HG03565 (cell line): ENCODE results near the gene MCC.

Experiments used
- ATAC-seq: cut with Tn5 transposase; IDR thresholded peaks from one replicate; pipeline ENCODE4 v1.9.1; 2021; ENCODE audit warnings: mild to moderate bottlenecking, moderate library complexity; ENCODE audit not compliant: unreplicated experiment

Gene MCC

DNA sequence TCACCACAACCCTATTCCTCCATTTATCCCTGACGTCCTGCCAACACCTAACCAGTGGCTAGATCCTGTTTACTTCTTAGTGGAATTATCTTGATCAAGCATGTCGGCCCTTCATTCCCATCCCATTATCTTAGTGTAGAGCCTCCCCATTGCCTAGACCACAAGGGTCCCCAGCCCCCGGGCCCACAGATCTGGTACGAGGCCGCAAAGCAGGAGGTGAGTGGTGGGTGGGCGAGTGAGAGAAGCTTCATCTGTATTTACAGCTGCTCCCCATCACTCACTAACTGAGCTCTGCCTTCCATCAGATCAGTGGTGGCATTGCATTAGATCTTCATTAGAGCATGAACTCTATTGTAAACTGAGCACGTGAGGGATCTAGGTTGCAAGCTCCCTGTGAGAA is 236.2 kb downstream of the MCC start:
- no peak for ATAC-seq

DNA sequence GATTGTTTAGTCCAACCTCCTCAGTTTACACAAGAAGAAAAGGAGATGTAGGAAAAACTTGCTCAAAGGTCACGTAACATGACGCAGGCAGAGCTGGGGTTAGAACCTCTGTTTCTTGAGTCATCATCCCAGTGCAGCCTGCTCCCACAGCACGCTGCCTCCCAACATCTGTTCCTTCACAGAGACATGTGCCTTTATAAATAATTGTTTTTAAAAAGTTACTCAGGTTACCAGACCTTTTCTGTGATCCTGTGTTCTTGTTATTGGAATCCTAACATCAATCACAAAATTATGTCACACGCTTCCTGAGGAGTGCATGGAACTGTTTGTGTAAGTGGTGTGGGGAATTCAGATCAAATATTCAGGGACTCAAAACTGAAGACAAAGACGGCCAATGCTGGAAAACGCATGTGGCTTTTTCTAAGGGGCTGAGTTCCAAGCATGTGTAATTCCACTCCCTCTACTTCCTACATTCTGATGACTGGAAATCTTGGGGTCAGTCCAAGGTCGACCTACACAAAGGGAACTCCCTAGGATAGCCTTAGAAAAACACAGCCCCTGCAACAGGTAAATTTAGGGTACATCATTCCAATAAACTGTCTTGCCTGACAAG is 237.8 kb downstream of the MCC start:
- ATAC-seq: no peak

DNA sequence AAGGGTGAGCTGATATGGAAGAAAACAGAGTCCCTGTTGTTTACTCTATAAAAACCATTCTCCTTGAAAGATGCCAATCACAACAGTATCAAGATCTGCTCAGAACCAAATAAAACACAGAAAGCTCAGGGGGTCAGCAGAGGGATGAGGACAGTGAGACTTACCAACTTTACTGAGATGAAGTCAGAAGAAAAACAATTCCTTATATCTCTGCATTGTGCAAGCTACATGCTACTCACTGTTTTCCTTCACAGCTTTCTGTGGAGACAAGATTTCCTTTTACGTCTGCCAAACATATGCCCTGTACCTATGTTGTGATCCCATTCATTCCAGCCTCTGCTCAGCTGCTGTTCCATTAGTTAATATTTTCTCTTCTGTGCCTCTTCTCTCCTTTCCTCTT is 239.0 kb downstream of the MCC start:
- ATAC-seq: no peak

DNA sequence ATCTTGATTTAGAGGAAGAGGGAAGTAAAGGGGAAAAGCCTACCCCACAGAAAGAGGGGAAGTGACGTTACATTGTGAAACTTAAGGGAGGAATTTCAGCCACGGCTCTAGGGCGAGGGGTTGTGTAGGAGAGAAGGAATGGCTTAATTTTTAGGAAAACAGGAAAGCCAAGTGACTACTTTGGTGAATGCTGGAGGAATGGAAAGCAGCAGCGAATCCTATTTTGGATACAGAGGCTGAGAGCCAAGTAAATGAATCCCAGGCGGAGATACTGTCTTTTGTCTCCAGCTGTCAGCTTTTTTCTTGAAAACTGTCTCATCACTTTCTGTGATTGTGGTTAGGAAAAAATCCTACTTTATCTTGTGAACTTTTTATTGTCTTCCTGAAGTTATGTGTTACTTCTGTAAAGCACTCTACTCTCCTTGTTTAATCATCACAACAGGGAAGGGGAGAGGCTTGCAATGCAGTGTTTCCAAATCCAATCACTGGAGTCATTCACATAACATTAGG is 241.8 kb downstream of the MCC start:
- ATAC-seq: no peak

DNA sequence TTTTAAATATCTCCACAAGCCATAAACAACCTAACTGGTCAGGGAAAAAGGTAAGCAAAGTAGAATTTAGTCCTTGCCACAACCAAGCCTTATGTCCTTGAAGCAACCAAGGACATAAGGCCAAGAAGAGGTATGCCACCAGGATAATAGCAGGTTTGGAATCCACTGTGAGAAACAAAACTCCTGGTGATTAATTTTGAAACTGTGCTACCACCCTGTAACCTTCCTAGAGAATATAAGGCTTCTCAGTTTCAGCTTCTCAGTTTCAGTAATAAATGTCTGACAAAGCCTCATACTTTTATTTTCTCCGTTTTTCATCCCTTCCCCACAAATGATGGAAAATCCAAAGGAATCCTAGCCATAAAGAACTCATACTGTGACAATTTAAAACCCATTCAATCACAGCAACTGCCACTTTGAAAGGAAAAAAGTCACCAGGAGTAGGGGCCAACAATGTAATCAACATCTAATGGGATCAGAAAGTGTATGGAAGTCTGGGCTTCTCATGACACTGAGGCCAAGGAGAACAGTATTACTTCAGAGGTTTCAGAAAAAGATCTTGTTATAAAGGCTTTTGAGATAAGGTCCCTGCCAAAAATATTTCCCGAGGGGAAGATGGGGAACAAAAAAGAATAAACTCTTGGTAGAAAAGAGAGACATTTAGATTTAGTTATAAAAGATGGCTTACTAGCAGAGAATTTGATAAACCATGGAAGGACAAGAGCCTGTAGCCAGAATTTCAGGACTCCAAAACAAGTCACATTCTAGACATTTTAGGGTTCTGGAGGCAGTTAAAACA is 242.6 kb downstream of the MCC start:
- ATAC-seq: no peak

DNA sequence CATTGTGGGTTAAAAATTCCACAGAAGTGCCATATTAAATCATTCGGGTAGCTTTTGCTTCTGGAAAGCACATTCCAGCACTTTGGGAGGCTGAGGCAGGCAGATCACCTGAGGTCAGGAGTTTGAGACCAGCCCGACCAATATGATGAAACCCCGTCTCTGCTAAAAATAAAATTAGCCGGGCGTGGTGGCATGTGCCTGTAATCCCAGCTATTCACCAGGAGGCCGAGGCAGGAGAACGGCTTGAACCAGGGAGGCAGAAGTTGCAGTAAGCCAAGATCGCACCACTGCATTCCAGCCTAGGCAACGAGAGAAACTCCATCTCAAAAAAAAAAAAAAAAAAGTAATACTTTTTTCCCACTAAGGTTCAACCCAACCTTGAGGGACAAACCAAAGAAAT is 243.3 kb downstream of the MCC start:
- no peak for ATAC-seq

DNA sequence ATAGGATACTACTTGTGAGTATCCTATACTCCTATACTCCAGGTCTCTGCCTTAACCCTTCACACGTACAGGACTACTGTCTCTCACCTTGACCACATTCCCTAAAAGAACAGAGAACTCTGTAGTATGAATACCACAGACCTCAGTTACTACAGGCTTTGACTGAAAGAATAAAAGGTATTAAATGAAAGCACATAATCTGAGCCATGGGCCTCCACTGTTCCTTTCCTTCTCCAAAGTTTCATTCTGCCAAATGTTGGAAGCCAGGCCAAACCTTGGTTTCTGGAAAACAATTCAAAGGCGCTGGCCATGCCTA is 244.9 kb downstream of the MCC start:
- ATAC-seq: no peak

DNA sequence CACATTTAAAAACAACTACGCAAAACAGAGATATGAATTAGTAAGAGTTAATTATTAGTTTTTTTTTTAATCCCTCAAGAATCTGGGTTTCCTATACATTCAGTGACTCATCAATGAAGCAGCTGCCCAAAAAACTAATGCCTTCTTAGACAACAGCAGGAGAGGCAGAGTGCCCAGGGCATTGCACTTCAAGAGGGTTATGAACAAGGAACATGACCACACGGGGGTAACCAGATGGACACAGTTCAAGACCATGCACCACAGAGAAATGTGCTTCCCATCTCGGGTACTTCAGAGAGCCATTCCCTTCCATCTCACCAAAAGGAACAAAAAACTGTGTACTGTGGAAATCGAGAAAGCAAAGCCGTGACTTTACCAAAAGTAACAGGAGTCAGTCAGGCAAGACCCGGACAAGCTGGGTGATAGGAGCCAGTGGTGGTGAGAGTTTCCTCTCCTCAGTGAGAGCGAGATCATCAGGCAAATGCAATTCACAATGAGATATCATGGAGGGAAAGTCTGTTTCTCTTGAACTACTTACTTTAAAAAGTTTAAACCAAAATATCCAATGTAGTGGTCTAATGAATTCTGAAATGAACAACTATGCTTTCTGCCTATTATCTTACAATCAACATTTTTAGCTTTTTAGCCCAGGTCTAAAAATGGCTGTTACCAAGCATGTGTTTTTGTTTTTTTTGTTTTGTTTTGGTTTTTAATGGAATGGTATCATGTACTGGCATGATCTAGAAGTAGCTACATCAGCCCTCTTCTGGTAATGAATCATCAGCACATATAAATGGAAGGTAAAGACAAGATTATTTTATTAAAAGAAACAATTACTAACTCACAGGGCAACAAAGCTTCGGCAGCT is 245.5 kb downstream of the MCC start:
- no peak for ATAC-seq

DNA sequence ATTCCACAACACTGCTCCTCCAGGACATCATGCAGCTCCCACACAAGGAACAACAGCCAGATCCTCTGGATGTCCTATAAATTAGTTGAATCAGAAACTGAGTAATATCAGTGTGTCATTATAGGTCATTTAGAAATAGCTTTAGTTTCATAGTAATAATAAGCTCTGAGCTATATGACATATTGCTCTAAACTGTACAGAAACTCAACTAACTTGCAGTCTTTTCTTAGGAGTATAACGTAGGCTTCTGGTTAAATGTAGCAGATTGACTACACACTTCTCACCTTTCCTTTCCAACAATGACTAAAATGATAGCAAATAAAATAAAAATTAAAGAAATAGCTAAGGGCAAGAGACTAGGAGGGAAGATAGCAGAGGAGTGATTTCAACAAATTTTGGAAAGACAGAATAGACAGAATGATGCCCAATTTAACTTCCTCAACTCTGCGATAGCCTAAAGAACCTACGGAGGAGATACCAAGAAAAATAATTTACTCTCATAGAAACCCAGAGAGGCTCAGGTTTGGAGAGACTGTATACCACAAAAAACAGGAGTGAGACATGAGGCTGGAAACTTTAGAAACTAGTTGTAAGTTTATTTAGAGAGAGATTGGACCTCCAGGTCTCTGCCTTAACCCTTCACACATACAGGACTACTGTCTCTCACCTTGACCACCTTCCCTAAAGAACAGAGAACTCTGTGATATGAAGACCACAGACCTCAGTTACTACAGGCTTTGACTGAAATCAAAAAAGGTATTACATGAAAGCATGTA is 247.1 kb downstream of the MCC start:
- ATAC-seq: no peak

DNA sequence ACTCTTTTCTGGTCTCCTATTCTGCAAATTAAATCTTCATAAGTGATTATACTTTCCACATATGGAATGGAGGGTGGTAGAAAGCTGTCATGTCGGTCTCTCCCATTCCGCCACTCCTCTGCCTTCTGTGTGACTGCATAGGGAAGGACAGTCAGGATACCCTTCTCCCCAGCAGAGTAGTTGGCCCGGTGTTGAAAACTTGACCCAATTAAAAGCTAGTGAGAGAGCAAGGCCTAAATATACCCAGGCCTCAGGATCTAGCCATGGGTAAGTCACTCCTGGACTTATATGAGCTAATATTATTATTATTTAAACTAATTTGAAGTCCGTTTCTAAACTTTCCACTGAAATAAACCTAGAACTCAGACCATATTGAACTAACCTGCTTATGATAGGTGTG is 248.2 kb downstream of the MCC start:
- no peak for ATAC-seq

DNA sequence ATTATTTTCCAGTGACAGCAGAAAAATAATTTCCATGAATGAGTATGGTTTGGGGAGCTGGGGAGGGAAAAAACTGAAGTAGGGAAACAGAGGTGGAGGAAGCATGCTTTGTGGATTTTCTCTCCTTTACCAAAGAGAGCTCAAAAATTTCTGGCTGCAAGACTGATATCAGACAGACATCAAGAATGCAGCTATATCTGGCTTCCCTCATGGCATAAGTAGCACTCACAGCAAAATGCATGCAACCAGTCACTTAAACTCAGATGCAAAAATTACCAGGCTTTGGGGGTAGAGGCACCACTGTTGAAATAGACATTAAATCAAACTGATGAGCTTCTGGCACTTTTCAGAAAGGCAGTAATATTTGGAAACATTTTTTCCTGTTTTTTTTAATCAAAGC is 250.4 kb downstream of the MCC start:
- ATAC-seq: no peak

DNA sequence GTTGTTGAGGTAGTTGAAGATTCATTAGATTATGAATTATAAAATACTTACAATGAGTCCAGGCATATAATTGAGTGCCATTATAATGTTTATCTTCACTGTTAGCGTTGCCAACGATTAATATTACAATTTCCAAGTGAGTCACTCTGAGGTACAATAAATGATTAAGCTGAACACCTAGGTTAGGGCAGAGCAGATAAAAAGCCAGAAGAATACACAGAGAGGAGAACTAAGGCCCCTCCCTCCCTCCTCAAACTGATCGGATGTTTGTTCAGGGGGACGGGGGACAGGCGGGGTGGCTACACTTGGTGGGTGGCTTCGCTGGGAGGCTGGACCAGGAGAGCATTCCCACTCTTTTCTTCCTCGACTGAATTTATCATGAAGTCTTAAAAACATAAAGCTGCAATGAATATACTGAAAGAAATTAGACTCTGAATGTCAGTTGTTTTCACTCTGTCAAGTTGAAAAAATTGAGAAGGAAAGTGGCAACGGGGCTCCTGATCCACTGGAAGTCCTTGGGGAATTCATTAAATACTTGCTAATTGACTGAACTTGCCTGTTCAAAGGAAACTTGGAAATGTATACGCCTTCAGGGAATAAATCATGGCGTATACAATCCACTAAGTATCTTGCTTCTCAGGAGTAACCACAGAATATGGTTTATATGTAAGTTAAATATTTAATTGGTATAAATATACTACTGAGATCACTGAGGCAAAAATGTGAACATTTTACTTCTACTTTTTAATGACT is 251.5 kb downstream of the MCC start:
- no peak for ATAC-seq

DNA sequence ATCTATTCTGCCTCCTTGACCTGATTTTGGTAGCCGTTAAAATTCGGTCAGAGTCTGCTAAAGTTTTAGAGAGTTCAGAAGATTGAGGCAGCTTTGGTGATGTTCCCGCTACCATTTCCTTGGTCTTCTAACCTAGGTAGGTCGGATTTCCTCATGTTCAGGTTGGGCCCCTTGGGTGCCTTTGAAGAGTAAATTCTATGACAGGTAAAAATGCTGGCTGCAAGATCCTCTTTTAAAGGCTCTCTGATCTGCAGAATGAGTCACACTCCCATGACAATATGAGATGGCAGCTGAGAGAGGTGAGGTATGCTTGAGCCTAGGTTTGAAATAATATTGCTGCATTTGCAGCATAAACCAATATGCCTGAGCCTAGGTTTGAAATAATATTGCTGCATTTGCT is 252.4 kb downstream of the MCC start:
- no peak for ATAC-seq

DNA sequence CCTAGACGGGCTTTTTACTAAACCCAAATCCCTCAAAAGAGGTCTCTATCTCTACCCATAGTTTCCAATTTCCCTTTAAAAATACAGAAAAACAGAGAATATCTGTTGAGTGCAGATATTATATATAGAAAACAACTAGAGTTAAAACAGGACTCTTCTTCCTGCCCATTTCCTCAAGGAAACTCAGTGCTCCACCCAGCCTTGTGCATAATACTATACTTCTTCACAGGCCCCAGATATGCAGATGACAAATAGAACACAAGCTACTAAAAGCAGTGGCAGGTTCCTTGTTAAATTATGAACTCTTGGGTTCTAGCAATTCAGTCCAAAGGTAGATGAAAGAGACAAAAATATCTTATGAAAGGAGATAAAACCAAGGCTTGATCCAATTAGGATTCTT is 253.7 kb downstream of the MCC start:
- no peak for ATAC-seq

DNA sequence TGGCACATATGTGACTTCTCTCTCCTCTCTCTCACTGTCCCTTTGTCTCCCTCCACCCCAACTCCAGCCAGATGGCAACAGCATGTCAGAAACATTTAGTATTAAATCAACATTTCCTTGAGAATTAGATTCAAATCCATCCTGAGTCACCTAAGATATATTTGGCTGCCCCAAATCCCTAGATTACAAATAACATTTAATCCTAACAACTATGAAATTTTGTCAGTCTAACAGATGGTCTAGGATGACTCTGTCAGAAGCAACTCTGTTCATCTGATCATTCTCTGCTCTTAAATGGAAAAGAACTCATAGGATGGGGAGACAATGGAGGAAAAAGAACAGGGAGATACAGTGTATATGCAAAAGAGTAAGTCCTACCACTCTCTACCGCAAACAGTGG is 254.6 kb downstream of the MCC start:
- no peak for ATAC-seq

DNA sequence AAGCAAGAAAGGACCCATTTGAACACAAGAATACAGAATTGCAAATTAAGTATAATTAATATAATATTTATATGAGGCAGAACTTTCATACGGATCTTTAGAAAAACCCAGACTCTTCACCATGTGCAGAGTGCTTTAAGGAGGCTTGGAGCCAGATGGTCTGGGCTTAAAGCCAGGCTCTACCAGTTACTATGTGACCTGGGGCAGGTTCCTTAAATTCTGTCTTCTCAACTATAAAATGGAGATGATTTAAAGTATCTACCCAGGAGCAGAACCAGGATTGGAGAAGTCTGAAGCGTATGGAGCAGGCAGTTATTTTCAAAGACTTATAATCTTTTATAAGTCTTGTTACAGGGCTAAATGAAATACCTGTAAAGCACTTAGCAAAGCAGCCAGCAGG is 255.6 kb downstream of the MCC start:
- no peak for ATAC-seq

DNA sequence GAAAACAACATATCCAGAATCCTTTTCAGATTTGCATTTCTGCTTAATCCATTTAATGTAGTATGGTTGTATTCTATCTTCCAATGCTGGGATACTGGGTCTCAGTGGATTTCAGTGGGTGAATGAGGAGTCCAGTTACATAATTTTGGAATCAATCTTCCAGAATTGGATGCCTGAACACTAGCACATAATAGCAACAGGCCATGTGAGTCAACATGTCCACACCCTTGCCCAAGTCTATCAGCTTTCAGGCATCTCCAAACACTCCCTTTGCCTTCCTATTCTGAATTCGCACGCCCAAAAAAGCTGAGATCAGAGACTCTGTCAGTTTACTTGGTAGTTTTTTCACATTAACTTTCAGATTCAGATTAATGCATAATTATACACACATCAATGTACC is 256.0 kb downstream of the MCC start:
- ATAC-seq: no peak

DNA sequence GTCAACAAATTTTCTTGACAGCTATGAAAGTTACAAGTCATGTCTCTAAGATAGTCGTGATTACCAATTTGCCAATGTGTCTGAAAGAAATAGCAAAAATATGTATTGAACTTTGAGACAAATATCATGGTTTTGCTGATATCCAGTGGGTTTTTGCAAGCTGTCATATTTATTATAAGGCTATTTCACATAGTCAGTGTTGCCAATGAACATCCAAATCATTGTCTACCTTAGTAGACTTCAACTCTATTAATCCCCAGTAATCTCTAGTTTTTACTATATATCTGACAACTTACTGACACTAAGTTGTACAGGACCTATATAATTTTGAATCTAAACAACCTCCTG is 256.6 kb downstream of the MCC start:
- no peak for ATAC-seq

DNA sequence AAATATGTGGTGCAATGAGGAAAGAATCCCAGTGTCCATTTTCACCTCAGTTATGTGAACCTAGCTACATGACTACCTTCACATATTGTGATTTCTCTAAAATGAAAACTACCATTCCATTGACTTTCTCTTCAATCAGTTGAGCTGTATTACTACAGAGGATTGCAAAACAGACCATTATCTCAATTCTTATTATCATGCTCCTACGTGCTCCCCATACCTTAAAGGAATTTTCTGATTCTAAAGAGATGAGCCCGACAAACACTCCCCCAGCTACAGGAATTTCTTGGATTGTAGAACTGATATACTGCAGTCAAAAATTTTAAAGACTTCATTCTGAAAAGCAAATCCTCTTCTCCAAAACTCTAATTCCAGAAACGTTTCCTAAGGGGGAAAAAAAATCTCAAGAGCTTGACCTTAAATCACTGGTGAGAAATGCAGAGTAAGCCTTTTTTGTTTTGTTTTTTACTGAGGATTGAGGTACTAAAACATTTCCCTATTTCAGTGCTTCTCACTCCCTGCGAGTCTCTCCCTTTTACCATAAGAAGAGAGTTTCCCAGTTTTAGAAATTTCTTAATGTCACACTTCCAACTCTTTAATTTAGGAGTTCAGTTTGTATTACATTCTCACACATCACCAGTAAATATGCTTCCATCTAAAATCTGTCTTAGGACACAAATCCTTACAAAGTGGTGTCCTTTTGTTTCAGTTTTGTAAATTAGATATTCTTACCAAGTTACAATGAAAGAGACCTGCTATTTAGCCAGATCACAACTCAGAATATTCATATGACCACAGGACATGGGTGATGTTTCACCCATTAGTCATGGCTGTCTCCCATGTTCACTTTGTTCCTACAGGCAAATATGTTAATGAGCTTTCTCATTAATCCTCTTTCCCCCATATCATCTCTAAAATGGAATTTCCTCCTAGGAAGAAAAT is 257.3 kb downstream of the MCC start:
- no peak for ATAC-seq
